KBM-7 (cell line): ENCODE results near the gene SNRK.

ENCODE experiments used
- DNase-seq: peaks from one replicate; pipeline ENCODE4 v3.0.0-alpha.2; 2015
- in situ Hi-C: fragments of 300-500 bp; cut with MboI; formaldehyde crosslinking; loops from 2 replicates; pipeline ENCODE4 v1.14.3; 2020; ENCODE audit warnings: low sequenced_read_pairs, low pct_unique_long_range_greater_than_20kb, mixed read lengths

The SNRK gene

DNA sequence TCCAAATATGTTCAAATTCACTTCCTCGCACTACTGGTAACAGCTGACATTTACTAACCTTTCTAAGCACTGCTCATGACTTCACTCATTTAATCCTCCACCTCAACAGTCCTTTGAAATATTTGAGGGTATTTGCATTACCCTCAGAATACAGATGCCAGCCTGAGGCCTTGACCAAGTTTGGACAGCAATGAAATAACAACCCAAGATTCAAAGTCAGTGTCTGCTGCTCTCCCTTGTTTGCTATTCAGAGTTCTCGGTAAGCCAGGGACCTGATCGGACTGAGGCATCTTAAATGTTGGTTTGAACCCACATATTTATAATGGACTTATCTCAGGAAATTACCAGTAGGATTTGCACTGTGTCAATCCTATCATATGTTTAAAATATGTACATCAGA, 19.9 kb upstream of the SNRK start:
- DNase-seq, result no peak
- in situ Hi-C loops, result no loop called here

DNA sequence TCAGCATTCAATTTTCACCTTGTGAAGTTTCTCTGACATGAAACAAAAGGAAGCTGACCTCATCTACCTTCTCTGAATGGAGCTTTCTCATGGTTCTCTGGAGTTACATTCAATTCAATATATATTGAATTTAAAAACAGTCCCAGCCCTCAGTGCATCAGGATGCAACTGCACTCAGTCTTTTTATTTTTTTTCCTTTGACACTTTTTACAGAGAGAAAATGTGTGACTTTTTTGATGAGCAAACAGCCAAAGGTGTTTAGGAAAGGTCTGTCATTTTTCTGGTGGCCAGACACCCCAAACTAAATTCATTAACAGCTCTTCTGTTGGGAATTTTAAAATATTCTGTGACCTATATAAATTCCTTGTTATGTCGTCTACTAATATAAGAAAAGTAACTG, 19.3 kb upstream of the SNRK start:
- DNase-seq, result no peak
- in situ Hi-C loops, result no loop called here

DNA sequence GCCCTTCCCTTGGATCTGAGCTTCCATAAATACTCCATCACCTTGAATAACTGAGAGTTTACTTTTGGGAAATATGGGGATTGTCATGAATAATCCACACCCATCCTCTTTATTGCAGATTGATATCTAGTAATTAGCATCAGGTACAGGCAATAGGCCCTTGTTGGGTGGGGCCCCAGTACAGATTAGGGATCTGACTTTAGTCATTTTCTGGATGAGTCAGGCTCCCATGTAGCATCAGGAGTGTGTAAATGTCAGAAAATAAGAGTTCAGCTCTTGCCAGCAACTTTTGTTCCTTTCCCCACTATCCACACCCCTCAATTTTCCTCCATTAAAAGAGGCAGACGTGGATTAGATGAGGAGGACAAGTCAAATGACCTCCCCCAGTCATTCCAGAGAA, 17.7 kb upstream of the SNRK start:
- in situ Hi-C loops, result no loop called here
- DNase-seq, result no peak

DNA sequence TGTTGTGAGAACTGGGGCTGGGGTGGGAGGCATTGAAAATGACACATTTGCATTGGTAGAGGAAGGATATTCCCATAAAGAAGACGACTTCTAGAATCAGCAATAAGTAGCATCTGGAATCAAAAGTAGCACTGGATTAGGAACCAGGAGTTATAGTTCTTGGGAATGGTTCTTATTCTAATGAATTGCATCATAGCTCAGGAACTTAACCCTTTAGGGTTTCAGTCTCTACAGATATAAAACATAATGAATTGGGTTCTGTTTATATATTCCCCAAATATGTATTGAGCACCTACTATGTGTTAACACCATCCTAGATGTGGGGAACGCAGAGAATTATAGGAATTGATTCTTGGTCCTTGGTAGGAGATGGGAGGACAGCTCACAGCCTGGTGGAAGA, 16.3 kb upstream of the SNRK start:
- no peak for DNase-seq
- in situ Hi-C loops, result no loop called here

DNA sequence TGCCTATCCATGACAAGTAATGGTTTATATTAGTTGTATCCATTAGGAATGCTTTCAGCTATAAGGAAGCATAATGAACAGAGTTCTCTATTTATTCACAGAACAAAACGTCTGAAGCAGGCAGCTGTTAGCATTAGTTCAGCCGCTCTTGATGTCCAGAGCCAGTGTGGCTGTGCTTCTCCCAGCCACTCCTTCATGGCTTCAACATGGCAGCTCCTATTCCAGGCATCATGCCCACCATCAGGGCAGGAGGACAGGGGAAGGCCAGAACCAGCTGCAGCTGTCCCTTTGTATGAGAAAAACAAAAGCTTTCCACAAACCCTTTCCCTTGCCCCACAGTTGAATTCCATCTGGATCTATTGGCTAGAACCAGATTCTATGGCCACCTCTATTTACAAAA, 12.9 kb upstream of the SNRK start:
- in situ Hi-C loops, result no loop called here
- no peak for DNase-seq

DNA sequence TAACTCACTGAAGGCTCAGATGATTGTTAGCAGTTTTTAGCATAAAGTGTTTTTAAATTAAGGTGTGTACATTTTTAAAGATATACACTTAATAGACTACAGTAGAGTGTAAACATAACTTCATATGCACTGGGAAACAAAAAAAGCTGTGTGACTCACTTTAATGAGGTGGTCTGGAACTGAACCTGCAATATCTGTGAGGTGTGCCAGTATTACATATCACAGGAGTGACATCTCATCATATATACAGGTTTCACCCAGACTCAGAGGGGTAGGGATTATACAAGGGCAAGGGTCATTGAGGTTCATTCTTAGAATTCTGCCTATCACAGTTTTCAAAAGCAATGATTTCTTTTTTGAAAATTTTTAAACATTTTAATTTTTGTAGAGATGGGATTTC, 7.3 kb upstream of the SNRK start:
- in situ Hi-C loops, result no loop called here
- no peak for DNase-seq

DNA sequence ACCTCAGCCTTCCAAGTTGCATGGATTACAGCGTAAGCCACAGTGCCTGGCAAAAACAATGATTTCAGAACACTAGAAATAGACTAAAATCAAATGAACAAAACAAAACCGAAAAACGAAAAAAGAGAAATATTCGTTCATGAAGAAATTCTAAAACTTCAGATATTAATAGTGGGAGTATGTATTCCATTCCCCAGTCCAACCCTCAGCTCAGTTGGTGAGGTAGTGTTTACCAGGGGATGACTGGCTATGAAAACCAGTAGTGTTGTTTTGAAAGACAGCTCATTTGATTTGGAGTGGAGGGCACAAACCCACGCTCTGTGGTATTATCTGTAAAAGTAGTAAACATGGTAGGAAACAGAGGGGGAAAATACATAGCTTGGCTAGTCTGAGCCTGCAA, 6.8 kb upstream of the SNRK start:
- no peak for DNase-seq
- in situ Hi-C loops, result no loop called here

DNA sequence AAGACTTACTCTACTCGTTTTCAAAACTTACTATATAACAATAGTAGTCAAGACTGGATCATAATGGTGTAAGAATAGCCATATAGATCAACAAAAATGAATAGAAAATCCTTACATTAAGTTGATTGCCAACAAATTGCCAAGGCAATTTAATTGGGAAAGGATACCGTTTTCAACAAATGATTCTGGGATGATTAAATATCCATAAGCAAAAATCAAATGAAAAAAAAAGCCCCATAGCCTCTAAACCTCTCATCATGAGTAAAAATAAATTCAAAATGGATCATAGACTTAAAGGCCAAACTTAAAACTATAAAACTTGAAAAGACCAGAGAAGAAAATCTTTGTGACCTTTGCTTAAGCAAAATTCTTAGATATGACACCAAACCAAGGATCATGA, 5.3 kb upstream of the SNRK start:
- in situ Hi-C loops, result no loop called here
- no peak for DNase-seq

DNA sequence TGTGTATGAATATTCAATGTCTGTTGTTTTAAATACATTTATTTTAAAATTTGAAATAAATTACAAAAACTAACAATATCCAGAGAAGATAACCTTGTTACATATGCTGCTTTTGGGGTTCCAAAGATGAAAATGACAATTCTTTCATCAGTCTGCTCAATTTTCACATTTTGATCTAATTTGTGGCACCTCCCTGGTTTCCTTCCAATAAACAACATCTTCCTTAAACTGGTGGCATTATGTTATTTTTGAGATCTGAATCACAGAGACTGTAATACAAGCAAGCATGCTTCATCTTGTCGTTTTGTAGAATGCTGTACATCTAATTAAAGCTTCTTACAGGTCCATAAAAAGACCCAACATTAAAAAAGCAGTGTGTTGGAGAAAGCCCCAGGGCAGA, 2.2 kb upstream of the SNRK start:
- in situ Hi-C loops, result no loop called here
- DNase-seq, result no peak

DNA sequence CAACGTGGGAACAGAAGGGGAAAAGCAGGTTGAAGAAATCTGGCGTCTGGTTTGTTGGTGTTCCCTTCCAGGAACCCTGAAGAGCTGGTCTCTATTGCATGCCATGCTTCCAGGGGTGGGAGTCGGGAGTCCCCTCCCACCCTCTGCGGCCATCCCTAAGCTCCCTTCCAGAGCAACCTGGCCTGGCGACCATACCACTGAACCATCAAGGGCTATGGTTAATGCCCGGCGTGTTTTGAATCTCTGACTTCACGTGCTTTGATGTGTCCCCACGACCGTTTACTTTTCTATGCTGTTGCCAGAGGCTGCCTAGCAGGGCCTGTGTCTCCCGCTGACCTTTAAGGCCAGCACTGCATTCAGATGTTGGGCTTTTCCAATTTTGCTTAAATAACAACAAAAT, 696 bp upstream of the SNRK start:
- DNase-seq, result no peak
- in situ Hi-C loops, result no loop called here

DNA sequence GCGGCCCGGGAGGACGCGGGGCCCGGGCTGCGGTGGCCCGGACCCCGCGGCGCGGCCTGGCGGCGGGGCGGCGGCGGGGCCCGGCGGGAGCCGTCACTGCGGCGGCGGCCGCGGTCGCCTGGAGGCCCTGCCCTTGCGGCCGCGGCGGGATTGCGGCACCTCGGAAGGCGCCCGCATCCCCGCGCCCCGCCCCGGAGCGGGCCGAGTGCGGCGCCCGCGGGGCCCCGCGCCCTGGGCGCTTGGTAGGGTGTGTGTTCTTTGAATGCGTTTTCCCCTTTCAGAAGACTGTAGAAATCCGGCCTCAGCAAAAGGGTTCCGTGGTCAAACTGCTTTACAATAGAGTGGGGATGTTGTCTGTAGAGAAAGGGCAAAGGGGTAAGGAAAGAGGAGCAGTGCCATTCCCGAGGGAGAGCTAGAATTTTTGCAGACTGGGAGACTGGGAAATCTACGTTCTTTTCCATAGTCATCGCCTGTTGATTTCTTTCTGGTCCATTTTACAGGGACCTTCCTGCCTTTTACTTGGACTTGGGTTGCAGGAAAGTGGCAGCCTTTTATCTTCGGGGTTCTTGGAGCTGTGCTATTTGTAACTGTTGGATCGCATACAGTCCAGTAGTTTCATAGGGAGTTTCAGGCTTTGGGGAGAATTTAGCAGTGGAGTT, 630 bp downstream of the SNRK start:
- DNase-seq, result peak; percentile 45
- in situ Hi-C loops, result no loop called here

DNA sequence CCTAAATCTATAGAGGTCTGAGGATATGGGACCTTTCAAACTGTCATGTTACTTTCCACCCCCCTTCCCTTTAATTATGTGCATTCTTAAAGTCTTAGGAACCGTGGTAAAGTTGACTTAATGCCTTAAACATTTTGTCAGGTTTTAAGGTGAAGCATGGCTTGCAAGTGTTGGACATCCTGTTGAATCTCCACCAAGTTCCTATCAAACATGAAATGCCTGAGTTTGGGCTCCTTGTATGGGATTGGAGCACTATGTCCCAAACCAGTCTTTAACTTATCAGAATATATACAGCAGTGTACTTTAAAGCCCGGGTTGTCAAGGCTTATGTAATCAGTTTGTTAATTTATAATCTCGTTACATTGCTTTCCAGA, 1.1 kb downstream of the SNRK start:
- peak; percentile 9 for DNase-seq
- in situ Hi-C loops, result no loop called here

DNA sequence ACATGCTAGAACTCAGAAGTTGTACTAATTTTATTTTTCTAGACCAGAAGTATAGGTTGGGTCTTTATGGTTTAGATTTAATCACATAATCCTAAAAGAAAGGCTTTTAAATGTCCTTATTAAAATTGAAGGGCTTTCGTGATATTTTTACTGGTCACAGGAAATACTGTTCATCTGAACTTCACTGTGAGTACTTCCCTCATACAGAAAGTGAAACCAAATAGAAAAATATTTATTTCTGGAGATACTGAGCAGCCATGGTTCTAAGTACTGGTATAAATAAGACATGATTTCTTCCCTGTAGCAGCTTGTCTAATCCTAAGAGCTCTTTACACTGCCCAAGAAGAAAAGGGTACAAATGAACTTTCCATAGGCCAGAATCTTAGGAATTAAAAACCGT, 2.0 kb downstream of the SNRK start:
- in situ Hi-C loops, result no loop called here
- peak; percentile 36 for DNase-seq

DNA sequence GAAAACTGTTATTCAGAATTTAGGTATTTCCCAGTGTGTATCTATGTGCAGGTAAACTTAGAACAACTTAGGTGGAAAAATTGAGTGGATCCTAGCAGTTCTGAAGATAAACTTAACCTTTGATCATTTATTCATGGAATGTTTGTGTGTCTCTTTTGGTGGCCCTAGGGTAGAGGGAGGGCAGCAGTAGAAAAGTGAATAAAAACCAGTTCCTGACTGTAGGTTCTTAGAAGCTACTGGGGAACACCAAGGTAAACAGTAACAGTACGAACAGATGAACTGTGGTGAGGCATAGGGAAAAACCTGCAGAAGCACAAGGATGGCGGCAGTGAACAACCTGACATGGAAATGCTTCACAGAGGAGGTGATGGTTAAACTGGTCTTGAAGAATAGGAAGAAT, 2.5 kb downstream of the SNRK start:
- no peak for DNase-seq
- in situ Hi-C loops, result no loop called here

DNA sequence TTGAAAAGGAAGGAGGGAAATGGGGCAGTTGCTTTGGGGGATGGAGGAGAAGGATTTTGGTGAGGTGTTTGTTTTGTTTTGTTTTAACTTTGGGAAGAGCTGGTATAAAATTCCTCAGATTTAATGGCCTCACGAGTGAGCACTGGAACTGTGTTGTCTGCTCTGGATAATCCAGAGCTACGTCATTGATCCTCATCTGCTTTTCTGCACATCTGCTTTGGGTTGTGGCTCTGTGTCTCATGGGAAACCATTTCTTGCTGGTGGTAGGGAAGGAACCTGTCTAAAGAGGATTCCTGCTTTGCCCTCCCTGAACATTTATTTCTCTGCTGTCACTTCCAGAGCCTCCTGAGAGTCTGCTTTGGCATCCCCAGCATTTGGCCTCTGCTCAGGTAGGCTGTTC, 3.1 kb downstream of the SNRK start:
- in situ Hi-C loops, result no loop called here
- no peak for DNase-seq

DNA sequence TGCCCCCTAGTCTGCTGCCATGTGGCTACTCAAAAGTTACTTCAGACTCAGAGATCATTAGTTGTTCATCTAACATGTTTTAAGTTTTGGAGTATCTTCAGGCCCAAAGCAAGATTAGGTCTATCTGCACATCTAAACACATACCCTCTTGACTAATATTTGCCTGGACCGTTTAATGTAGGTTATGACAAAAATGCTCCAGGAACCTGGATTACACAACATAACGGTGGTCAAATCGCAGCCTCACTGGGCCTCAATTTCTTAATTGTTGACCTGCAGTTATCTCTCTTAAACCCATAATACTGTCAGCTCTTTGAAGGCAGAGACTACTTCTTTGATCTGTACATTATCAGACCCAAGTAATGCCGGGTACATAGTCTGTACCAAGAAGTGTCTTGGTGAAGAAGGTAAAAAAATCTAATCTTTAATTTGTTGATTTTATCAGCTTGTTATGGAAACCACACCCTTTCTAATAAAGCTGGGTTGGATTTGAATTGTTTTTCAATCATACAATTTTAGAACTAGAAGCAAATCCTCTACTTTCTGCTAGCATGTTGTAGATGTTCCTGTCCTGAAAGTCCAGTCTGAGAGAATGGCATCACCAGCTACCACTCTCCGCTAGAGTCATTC, 3.6 kb downstream of the SNRK start:
- no peak for DNase-seq
- in situ Hi-C loops, result no loop called here

DNA sequence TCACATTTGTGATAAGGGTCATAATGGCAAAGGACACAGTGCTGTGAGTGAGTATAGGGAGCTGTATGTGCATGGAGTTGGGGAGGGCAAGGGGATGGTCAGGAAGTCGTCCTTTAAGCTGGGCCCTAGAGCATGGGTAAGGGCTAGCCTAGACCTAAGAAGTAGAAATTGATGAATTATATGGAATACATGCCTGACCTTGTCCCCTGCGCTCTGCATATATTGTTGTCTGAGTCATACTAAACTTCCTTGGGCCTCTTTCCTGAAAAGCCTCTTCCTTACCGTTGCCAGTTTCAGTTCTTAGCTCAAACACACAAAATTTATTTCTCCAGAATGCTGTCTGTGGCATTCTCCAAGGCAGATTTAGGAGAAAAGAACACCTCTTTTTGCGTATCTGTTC, 4.6 kb downstream of the SNRK start:
- DNase-seq, result peak; percentile 20
- in situ Hi-C loops, result no loop called here

DNA sequence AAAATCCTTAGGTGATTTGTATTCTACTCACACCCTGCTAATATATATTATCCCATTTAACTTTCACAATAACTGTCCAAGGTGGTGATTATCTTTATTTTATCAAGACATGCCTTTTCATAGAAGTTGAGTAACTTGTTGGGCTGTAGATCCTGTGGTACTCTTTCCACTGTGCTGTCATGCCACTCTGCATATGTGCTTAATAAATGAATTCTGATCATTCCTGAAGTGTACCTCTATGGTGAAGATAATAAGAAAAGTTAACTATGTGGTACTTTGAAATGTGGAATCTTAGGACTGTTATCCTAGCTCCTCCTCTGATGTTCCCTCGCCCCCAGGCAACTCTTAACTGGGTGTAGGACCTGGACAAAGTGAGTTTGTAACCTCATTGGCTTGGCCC, 5.2 kb downstream of the SNRK start:
- in situ Hi-C loops, result no loop called here
- DNase-seq, result no peak

DNA sequence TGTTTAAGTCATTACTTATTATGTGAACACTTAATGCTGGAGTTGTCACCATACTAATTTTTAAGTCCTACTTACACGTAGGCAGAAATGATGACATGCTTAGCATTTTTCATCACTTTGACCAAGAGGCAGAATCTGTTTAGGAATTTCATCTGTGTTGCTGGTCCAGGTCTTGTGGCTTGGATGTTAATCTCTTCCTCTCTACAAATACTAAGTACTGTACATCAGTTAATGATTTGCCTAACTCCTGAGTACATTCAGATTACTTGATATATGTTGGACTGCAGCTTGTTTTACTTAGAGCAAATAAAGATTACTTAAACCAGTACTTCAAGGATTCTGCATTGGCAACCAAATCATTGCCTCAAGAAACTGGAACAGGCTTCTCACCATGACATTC, 8.6 kb downstream of the SNRK start:
- DNase-seq, result no peak
- in situ Hi-C loops, result no loop called here

DNA sequence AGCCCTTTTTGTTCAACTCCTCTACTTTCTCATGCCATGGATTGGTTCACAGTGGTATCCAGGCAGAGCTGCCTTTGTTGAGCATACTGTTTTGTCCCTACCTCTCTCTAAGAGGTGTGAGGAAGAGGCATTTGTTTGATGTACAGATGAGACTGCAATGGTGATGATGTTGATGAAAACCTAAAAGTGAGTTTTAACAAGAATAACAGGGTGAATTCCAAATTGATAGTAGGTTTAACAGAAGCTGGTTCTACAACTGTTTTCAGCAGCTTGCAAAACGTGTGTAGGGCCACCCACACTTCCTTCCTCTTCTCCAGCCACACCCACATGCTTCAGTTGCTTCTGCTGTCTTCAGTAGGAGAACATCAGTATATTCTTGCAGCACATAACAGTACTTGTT, 10.2 kb downstream of the SNRK start:
- in situ Hi-C loops, result no loop called here
- DNase-seq, result peak; percentile 78

DNA sequence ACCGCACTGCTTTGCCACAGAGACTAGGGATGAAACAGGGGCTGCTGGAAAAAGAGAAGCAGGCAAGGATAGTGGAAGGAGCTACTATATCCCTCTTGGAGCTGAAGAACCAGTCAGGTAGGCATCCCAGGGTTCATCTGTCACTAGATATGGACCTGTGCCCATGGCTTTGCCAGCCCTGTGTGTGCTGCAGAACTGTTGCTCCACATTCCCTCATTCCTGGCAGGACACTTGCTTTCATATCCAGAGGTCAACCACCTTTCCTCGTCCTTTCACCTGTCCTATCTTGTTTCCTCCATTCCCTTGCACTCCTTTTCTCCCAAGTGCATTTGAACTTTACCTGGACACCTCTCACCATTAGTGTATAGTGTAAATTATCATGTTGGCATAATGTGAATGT, 12.0 kb downstream of the SNRK start:
- no peak for DNase-seq
- in situ Hi-C loops, result no loop called here

DNA sequence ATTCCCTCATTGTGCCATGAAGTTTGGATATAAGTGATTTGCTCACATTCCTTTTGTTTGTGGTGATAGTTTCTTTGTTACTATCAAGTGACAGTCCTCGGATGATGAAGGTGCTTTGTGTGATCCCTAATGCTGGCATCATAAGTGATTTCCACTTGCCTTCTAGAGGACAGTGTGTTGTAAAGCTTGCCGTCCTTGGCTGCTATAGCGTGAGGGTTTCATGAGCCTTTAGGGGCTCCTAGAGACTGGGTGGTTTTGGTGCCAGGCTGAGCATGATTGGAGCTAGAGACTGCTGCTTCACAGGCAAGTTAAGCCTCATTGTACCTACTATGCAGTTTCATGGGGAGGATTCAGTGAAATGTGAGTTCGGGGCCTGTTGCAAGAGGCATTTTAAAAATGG, 12.4 kb downstream of the SNRK start:
- no peak for DNase-seq
- in situ Hi-C loops, result no loop called here
